HT1080 (cell line): ENCODE data around the gene BAG2. TPM values are rescaled to one million over a fixed set of nuclear protein-coding genes. Genes with fewer than 3 reads are reported as not detected.
A peak's percentile ranks its signal among the peaks of the same experiment; 100 is the strongest.

ENCODE experiments used
- DNase-seq: peaks from one replicate; pipeline ENCODE4 v3.0.0-alpha.2; 2015; ENCODE audit warnings: low read depth
- polyA plus RNA-seq, 2 experiments: library from polyadenylated mRNA; depleted of rRNA; stranded (reverse); fragments of >200 nt; gene quantifications; 2 replicates each; pipeline ENCODE4 v1.2.3, GENCODE V29; 2015
- total RNA-seq: library from RNA; depleted of rRNA; stranded (reverse); fragments of >200 nt; shearing (Covaris generic); gene quantifications from 2 replicates; pipeline ENCODE4 v1.2.3, GENCODE V29; 2014; rRNA removed

The BAG2 gene
- total RNA-seq, result 13.2 and 14.1 TPM in 2 replicates
- 17.1 and 17.4 TPM in 2 replicates for polyA plus RNA-seq (2015; cell fraction: cytosol; rRNA removed)
- polyA plus RNA-seq (2015; cell fraction: nucleus; rRNA removed), result 11.6 and 13.2 TPM in 2 replicates

DNA sequence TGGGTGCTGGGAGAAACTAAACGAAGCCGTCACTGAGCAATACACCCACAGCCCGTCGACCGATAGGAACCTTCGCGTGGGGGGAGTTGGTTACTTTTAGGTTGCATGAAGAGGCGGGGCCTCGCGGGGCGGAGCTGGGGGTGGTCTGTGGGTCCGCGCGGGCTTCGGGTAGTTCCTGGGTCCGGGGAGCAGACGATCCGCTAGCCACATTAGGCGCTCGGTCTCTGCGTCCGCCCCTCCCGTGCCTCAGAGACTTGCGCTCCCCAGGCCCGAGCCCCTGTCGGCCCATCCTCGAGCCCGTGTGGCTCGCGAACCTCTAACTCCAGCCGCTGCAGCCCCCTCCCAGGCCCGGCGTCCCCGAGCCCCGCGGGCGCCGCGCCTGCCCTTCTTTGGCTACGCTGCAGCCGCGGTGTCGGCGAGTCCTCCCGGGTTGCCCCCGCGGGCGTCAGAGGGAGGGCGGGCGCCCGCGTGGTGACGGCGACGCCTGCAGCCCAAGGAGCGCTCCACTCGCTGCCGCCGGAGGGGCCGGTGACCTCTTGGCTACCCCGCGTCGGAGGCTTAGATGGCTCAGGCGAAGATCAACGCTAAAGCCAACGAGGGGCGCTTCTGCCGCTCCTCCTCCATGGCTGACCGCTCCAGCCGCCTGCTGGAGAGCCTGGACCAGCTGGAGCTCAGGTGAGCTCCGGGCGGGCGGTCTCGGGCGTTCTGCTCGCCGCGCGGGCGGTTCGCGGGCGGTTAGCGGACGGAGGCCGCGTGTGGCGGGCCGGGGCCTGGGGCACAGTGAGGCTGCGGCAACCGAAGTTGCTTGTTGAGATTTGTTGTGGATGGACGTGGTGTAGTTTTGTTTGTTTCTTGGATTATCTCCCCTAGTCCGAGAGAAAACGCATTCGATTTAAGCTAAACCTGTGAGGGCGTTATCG lies at the start of gene BAG2:
Gene BAG2 (plus strand): TSS at position 191 of the 920 bp plus-strand sequence. CDS start 372 bp downstream, at position 563.
- DNase-seq, result peak; percentile 86

DNA sequence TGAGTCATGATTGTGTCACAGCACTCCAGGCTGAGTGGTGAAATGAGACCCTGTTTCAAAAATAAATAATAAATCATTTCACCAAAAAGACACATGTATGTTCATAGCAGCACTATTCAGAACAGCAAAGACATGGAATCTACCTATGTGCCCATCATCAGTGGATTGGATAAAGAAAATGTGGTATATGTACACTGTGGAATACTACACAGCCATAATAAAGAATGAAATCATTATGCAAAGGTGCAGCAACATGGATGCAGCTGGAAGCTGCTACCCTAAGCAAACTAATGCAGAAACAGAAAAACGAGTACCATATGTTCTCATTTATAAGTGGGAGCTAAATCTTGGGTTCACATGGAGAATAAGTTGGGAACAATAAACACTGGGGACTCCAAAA lies 49.0 kb upstream of the BAG2 start:
- peak; percentile 42 for DNase-seq

DNA sequence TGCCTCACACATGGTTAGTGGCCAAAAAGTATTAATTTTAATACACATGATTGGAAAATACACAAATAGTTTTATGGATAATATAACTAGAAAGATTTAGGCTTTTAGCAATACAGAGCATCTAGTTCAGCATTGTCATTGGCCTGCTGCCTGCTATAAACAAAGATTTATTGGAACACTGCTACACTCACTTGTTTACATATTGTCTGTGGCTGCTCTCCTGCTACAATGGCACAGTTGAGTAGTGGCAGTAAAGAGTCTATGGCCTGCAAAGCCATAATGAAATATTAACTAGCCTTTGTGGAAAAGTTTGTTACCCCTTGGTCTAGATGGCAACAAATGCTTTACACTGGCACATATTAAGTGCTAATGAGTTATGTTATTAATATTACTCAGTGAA lies 44.4 kb upstream of the BAG2 start:
- DNase-seq, result no peak

DNA sequence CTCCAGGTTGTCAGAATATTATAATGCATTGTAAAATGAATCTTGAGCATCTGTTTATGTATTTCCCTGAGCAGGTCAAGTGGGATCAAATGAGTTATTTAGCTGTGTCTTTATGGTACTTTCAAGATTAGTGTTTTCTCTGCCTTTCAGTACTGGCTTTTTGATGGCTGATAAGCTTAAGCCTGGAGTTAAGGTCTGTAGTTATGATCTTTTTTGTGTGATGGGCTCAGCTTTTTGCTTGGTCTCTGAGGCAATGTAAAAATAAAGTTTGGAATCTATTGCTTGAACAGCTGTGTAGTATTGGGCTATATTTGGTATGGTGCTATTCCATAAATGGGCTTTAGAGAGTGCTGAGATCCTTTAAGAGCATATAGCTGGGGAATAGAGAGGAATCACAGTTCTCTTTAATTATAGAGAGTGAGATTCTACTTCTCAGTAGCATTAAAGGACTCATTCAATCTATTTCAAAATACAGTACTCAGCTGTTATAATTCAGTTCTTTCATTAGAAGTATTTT lies 41.4 kb upstream of the BAG2 start:
- no peak for DNase-seq

DNA sequence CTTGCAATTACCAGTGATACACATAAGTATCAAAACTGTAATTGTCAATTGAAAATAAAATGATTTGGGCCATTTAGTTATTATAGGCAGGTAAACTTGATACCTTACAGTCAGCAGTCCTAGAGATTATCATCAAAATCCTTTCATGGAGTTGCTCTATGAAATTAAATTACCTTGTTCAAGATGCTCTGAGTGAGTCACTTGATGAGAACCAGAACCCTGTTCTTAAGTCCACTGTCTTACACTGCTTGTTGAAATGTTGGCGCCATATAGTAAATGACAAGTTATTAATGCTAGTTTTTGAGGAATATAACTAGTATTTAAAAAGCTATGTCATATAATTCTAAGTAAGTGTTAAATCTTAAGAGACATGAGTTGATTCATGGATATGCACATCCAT lies 37.2 kb upstream of the BAG2 start:
- DNase-seq, result no peak

DNA sequence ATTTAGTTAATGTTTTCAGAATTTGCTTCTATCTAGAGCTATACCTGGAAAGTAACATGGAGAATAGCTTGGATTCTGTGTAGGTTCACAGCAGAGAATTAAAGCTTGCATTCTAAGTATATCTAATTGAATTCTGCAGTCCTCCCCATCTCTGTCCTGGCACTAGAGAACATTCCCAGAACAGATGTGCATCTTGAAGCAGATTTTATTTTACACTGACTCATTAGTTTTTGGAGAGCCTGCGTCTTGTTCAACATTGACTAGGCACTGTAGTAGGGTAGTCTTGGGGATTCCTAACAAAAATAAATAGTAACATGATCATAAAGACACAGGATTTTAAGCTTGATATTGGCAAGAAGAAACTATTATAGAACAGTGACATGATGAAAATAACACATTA lies 36.2 kb upstream of the BAG2 start:
- no peak for DNase-seq

DNA sequence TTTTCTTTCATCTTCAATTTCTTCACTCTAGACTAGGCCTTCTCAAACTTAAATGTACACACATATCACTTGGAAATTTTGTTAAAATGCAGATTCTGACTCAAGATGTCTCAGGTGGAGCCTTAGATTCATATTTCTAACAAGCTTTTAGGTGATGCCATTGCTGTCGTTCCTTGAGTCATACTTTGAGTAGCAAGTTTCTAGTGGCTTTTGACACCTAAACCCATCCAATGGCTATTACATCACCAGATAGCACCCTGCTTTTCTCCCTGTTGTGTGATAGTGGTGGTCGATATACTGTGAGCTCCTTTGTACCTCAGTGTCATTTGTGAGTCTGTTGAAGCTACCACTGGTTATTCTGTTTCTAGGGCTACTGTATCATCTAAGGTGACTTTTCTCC lies 34.8 kb upstream of the BAG2 start:
- DNase-seq, result no peak

DNA sequence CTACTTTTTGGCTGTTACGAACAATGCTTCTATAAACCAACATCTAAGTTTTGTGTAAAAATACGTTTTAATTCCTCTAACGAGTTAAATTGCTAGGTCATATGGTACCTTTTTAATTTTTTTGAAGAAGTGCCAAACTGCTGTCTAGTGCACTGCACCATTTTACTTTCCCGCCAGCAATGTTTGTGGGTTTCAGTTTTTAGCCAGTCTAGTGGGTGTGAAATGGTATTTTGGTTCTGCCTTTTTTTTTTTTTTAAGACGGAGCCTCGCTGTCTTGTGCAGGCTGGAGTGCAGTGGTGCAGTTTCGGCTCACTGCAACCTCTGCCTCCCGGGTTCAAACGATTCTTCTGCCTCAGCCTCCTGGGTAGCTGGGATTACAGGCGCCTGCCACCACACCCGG lies 34.1 kb upstream of the BAG2 start:
- DNase-seq, result no peak

DNA sequence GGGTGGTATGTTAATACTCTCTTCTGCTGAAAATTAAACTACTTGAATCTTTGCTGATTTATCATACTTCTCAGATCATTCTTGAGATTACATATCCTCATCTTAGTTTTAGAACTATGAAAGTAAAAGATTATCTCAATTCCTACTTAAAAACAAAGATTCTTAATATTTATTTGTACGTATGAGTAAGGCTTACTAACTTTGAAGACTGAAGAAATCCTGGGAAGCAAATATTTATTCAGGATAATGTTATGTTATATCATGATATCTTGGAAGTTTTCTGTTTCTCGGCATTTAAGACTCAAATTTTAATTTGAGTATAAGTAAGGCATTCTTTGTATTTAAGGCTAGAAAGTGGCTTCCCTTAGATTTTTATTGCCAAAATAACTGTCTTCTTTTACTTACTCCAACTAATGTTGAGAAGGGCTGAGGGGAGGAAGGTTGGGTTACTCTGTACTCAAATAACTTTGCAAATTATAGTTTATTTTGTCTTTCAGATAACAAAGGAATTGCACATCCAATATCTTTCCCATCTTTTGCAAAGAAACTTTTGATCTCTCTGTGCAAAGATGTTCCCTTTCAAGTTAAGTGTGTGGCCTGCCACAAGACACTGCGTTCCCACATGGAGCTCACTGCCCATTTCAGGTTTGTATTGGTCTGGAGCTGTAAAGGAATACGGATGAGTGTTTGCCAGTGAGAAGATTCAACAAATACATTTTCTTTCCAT lies 30.5 kb upstream of the BAG2 start:
- DNase-seq, result no peak

DNA sequence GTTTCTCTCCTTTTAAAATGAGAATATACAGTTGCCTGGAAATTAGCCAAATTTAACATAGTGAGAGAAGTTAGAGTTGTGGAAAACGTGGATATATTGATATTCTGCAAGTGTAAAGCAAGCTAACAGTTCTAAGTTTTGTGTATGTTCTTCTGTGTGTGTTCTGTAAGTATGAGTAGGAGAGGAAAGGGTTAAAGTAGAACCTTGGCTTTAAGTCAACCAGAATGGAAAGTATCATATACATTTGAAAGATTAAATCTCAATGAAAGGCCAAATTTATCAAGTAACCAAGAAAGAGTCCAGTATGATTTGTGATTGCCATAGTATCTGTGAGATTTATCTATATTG lies 30.0 kb upstream of the BAG2 start:
- DNase-seq, result no peak

DNA sequence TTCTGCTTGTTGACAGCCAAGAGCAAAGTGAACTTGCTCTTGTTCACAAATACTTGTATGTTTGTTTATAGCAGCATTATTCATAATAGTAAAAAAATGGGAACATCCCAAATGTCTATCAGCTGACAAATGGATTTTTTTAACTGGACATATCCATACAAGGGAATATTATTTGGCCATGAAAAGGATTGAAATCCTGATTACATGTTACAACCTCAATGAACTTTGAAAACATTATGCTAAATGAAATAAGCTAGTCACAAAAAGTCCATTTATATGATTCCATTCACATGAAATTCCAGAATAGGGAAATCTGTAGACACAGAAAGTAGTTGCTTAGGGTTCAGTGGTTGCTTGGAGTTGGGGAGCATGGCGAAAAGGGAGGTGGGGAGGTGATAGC lies 28.4 kb upstream of the BAG2 start:
- no peak for DNase-seq

DNA sequence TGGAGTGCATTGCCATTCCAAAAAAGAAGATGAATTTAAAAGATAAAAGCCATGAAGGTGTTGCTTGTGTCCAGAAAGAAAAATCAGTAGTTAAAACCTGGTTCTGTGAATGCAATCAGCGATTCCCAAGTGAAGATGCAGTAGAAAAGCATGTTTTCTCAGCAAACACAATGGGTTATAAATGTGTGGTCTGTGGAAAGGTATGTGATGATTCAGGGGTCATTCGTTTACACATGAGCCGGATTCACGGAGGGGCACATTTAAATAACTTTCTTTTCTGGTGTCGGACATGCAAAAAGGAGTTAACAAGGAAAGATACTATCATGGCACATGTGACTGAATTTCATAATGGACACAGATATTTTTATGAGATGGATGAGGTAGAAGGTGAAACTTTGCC lies 24.7 kb upstream of the BAG2 start:
- DNase-seq, result no peak

DNA sequence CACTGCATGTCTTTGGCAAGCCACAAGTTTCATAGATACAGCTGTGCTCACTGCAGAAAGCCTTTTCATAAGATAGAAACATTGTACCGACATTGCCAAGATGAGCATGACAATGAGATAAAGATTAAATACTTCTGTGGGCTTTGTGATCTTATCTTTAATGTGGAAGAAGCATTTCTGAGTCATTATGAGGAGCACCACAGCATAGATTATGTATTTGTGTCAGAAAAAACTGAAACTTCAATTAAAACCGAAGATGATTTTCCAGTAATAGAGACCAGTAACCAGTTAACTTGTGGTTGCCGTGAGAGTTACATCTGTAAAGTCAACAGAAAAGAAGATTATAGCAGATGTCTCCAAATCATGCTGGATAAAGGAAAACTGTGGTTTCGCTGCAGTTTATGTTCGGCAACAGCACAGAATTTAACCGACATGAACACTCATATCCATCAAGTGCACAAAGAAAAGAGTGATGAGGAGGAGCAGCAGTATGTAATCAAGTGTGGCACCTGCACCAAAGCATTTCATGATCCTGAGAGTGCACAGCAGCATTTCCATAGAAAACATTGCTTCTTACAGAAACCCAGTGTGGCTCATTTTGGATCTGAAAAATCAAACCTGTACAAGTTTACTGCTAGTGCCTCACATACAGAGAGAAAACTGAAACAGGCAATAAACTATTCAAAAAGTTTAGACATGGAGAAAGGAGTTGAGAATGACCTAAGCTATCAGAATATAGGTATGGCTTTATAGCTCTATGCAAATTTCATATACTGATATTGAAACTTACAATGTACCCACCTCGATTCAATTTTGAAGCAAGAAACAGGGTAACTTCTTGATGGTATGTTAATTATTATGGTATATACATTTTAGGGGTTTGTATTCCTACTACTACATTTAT lies 23.9 kb upstream of the BAG2 start:
- no peak for DNase-seq

DNA sequence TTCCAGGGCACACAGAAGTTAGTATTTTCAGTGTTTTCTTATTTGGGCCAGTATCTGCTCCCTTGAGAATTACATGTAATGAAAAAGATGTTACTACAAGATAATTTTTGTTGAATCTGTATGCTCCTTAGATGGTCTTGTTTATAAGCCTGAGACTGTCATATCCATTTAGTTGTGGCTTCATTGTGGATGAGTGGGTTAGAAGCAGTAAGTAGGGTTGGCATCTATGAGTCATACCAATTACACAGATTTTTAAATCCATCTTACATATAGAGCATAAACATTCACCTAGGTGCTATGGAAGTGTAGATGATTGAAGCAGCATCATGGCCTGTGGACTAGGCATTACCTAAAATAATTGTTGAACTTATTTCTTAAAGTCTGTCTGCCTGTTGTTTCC lies 13.5 kb upstream of the BAG2 start:
- peak; percentile 50 for DNase-seq

DNA sequence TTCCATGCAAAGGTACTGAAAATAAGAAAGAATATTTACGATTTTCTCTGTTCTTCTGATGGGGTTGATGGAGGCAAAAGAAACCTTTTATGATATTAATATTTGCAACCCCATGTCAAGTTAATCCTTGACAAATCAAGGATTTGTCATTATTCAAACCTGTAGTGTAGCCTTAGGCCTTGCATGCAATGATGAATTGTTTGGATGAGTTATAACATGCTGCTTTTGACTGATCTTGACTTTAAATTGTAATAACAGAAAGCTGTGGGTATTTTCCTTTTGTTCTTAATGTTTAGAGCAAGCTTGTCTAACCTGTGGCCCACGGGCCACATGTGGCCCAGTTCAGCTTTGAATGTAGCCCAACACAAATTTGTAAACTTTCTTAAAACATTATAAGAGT lies 13.0 kb upstream of the BAG2 start:
- no peak for DNase-seq

DNA sequence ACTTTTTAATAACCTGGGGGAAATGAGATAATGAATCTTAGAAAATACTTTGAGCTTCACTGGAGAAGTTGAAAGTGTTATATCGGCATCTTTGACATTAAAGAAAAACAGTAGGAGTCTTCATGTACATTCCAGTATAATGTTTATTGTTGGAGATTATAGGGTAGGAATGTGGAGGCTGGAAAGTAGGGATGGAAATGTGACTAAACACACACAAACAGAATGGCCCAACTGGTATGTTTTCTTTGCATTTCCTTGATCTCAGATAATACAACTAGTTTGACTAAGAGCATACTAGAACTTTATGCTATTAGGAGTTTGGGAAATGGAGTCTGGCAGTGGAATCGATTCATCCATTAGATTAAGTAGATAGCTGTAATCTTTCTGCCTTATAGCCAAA lies 10.1 kb upstream of the BAG2 start:
- DNase-seq, result no peak

DNA sequence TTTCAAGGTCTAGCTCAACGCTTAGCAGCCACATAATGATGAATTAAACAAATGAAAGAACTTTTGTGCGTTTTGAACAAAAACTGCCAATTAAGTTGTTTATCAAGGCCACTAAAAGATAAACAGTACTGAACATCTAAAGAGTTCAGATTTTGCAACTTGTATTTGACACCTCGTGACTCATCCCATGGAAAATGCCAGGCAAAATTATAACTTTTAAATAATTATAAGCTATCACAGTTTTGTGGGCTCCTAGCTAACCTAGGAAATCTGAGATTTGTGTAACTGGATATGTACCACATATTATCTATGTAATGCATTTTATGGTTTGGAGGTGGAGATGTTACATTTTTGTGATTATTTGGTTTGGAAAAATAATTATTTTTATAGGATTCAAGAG lies 9.6 kb upstream of the BAG2 start:
- DNase-seq, result no peak

DNA sequence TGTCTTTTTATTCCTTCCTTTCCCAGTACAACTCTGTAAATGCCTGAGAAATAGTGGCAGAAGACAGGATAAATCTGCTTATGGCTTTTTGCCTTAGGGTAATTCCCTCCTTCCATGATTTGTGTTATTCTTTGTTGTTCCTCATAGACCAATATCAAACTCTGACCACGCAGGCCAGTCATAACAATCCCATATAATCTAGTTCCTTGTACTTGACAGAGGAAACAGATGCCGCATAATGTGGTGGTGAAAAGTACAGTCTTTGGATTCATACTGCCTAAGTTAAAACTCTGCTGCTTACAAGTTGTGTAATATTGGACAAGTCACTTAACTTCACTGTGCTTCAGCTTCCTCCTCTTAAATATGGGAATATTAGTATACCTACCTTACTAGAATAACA lies 8.2 kb upstream of the BAG2 start:
- no peak for DNase-seq

DNA sequence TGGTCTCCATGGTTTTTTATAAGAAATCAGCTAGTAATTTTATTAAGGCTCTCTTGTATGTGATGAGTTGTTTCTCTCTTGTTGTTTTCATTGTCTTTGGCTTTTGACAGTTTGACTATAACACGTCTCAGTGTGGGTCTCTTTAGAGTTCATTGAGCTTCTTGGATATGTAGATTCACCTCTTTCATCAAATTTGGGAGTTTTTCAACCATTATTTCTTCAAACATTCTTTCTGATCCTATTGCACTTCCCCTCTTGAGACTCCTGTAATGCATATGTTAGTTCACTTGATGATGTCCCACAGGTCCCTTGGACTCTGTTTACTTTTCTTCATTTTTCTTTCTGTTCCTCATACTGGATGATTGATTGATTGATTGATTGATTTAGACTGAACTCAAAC lies 7.0 kb upstream of the BAG2 start:
- no peak for DNase-seq

DNA sequence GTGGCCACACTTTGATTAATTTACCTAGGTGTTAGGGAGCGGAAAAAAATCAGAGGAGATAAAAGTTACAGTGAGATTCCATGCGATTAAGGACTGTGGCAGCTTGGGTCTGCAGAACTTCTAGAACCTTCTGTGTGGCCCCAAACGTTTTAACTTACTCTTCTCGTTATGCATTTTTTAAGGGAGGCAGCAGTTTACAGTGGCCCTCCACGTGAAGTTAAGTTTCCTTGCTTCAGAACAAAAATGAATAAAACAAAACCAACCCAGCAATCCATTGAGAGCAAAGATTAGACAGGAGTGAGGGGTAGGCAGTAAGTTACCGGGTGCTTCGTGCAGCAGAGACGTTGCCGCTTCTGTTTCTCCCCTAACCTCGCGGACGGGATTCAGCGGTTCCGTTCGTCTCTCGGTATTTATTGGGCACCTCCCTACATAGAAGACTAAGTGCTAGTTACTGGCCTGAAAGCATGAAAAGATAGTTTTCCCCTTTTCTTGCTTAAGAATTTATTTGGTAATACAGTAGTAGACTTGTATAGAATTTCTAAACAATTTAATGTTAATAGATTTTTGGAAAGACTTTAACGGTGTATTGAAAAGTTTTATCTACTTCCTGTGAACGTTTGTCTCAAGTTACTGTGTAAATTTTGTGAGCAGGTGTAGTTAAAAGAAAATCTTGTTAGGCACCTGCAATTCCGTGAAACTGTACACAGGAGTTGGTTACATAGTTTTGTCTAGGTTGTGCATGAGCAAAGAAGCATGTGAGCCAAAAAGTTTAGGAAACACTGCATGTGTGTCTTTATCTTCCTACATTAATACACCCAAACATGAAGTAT lies 1.1 kb downstream of the BAG2 start:
- DNase-seq, result peak; percentile 39
